Smooth muscle cell of the brain vasculature (primary cell): Measurements from ENCODE around the gene MAGEB5.
"Not testable (repeated sequence)": the region's sequence is repeated elsewhere in the genome, so short reads cannot be mapped to it uniquely, and the experiment has no call there.

Experiments
- DNase-seq: peaks from one replicate; pipeline ENCODE4 v3.0.0-alpha.2; 2012; ENCODE audit warnings: low read depth, low spot score

MAGEB5 gene, protein sequence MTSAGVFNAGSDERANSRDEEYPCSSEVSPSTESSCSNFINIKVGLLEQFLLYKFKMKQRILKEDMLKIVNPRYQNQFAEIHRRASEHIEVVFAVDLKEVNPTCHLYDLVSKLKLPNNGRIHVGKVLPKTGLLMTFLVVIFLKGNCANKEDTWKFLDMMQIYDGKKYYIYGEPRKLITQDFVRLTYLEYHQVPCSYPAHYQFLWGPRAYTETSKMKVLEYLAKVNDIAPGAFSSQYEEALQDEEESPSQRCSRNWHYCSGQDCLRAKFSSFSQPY

GRCh38 chrX:26215869-26216268 lies at the start of gene MAGEB5:
TSS of gene MAGEB5 (plus strand) at chrX:26216169. CDS start at chrX:26217302, 1,133 bp downstream.
- no peak for DNase-seq

DNA sequence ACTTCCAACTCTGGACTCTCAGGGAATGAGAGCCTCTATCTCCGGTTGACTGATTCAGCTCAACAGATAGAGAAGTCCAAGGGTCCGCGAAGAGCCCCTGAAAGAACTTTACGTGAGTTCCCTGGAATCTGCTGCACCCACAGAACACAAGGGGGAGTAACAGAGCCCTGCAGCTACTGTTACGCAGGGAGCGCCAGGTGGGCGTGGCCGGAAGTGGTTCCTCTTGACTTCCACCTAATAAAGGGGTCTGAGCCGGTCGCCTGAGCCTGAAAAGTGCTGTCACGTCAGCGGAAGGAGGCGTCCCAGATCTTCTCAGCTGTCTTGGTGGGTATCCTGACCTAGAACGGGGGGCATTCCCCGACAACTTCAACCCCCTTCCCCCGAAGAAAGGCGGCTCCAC lies 23.8 kb upstream of the MAGEB5 start, which contains the start of gene MAGEB6:
TSS of gene MAGEB6 (plus strand) at position 237 of the 400 bp plus-strand sequence. CDS start 1,407 bp downstream, outside the sequence.
- DNase-seq: no peak

DNA sequence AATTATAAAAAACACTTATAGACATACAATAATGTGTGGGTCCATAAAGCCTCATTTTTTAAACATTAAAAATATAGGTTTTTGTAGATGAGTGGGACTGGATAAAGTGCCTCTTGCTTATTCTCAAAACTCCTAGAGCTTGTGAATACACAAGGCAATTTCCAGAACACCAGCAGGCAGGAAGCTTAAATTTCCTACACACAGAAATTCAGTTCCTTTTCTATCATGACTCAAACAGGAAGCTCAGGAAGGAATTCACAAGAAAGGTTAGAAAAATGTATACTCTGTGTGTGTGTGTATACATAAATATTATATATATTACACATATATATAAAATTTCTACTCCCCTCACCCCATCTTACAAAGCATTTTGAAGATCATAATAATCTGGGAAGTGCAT lies 12.4 kb upstream of the MAGEB5 start:
- DNase-seq: no peak

DNA sequence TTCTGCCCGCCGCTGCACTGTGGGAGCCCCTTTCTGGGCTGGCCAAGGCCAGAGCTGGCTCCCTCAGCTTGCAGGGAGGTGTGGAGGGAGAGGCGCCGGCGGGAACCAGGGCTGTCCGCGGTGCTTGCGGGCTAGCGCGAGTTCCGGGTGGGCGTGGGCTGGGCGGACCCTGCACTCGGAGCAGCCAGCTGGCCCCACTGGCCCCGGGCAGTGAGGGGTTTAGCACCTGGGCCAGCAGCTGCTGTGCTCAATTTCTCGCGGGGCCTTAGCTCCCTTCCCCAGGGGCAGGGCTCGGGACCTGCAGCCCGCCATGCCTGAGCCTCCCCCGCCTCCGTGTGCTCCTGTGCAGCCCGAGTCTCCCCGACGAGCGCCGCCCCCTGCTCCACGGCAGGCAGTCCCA lies 11.3 kb upstream of the MAGEB5 start:
- DNase-seq: not testable (repeated sequence)

GRCh38 chrX:26208012-26208411 lies 8.0 kb upstream of the MAGEB5 start:
- no peak for DNase-seq

GRCh38 chrX:26219351-26219750 lies 3.4 kb downstream of the MAGEB5 start:
- no peak for DNase-seq

GRCh38 chrX:26234177-26234576 lies 18.2 kb downstream of the MAGEB5 start:
- DNase-seq: no peak

DNA sequence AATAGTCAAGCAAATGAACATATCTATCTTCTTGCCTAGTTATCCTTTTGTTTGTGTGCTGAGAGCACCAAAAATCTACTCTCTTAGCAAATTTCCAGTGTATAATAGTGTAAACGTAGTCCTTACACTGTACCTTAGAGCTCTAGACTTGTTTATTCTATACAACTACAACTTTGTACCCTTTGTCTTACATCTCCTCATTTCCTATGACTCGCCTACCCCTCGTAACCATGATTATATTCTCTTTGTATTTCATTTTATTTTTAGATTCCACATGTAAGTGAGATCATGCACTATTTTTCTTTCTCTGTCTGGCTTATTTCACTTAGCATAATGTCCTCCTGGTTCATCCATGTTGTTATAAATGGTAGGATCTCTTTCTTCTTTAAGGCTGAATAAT lies 37.6 kb downstream of the MAGEB5 start:
- DNase-seq: no peak

DNA sequence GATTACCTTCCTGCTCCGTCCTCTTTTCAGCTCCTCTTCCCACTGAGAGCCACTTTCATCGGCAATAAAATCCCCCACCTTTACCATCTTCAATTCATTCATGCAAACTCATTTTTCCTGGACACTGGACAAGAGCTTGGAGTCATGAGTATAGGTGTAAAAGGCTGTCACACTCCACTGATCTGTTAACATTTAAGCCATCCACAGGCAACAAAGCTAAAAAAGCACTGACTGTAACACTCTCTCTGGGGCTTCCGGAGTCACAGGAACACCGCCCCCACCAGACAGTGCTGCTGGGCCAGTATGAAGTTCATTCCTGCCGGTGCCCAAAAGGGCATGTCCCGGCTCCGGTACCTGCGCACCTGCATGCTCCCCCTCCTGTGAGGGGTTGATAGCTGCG lies 38.5 kb downstream of the MAGEB5 start:
- no peak for DNase-seq

DNA sequence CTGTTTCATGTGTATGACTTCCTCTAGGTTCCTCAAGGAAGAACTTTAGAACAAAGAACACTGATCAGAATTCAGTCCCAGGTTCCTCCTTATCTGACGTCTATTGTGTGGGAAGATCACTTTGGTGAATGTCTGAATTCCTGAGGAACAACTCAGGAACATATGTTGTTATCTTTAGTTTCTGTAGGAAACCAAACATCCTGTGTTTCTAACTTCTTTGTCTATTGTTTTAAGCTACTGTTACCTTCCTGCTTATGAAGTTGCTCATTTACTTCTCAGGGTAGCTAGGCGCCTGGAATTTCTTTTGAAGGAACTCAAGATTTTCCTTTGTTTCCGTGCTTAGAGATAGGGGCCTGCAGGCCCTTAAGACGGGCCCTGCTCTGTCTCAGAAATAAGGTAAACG lies 46.2 kb downstream of the MAGEB5 start:
- DNase-seq: peak; percentile 41
